Smooth muscle cell (in vitro differentiated cells): ENCODE results near the gene SETDB1. TPM values are rescaled to one million over a fixed set of nuclear protein-coding genes. Genes with fewer than 3 reads are reported as not detected.

Source experiments
- DNase-seq: peaks from one replicate; lab custom pipeline; 2025; ENCODE audit not compliant: unreplicated experiment; lab: John Stamatoyannopoulos, UW
- H2AFZ ChIP-seq: fragments of 200-600 bp; sonication (generic); 2 replicates; pipeline ENCODE4 v1.6.0; 2016; ENCODE audit warnings: antibody characterized with exemption, low read depth, mild to moderate bottlenecking
- H3F3A ChIP-seq: fragments of 200-600 bp; sonication (generic); 2 replicates; pipeline ENCODE4 v1.6.0; 2017; ENCODE audit warnings: antibody characterized with exemption, low read depth
- H3K27ac ChIP-seq: fragments of 200-600 bp; sonication (generic); 2 replicates; pipeline ENCODE4 v1.5.1; 2016; ENCODE audit warnings: low read depth, mild to moderate bottlenecking
- H3K27me3 ChIP-seq: fragments of 200-600 bp; sonication (generic); 2 replicates; pipeline ENCODE4 v1.6.1; 2016; ENCODE audit warnings: low read depth, mild to moderate bottlenecking
- H3K36me3 ChIP-seq: fragments of 200-600 bp; sonication (generic); 2 replicates; pipeline ENCODE4 v1.5.1; 2016; ENCODE audit warnings: low read depth
- H3K4me1 ChIP-seq: fragments of 200-600 bp; sonication (generic); 2 replicates; pipeline ENCODE4 v1.5.1; 2016; ENCODE audit warnings: low read depth
- H3K4me2 ChIP-seq: fragments of 200-600 bp; sonication (generic); 2 replicates; pipeline ENCODE4 v1.6.0; 2016; ENCODE audit warnings: mild to moderate bottlenecking
- H3K4me3 ChIP-seq: fragments of 200-600 bp; sonication (generic); 2 replicates; pipeline ENCODE4 v1.5.1; 2016; ENCODE audit warnings: mild to moderate bottlenecking
- H3K79me2 ChIP-seq: fragments of 200-600 bp; sonication (generic); 2 replicates; pipeline ENCODE4 v1.6.0; 2016; ENCODE audit warnings: low read depth, mild to moderate bottlenecking
- H3K9ac ChIP-seq: fragments of 200-600 bp; sonication (generic); 2 replicates; pipeline ENCODE4 v1.6.0; 2016; ENCODE audit warnings: low read depth
- H3K9me3 ChIP-seq: fragments of 200-600 bp; sonication (generic); replicated peaks from 2 replicates; pipeline ENCODE4 v1.5.1; 2016; ENCODE audit warnings: low read depth
- H4K20me1 ChIP-seq: fragments of 200-600 bp; sonication (generic); 2 replicates; pipeline ENCODE4 v1.6.0; 2016; ENCODE audit warnings: low read depth
- CTCF ChIP-seq: fragments of 200-600 bp; sonication (generic); IDR thresholded peaks from 2 replicates; pipeline ENCODE4 v1.5.1; 2017; ENCODE audit warnings: borderline replicate concordance, mild to moderate bottlenecking, antibody characterized with exemption; ENCODE audit not compliant: insufficient read depth, poor library complexity, severe bottlenecking
- WGBS: methylation state at CpG from one replicate; pipeline ENCODE4 v1.1.7; 2016; ENCODE audit warnings: low lambda C conversion rate; 5-methylcytosine and 5-hydroxymethylcytosine counted together
- polyA plus RNA-seq: library from polyadenylated mRNA; unstranded; fragments of >200 nt; fragmentation: Nextera tagmentation; extraction: Ambion mirVana; gene quantifications from 2 replicates; pipeline ENCODE4 v1.2.1, GENCODE V29; 2016
- total RNA-seq: library from RNA; depleted of rRNA; stranded (reverse); fragments of >200 nt; gene quantifications from 2 replicates; pipeline ENCODE4 v1.2.3, GENCODE V29; 2014

SETDB1 gene
- total and polyA plus RNA-seq, 2 experiments from 2014 or later, result 11.3 to 19.1 TPM

DNA sequence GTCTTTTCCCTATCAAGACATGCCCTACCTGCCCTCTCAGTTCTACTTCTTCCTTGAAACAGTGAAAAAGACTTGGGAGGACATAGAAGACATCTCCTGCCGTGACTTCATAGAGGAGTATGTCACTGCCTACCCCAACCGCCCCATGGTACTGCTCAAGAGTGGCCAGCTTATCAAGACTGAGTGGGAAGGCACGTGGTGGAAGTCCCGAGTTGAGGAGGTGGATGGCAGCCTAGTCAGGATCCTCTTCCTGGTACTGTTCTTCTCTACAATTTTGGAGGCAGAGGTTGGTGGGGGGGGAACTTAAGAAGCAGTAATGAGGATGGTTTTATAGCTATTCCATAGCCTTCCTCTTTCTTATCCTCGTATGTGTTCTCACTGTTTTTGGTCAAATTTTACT is 18.7 kb downstream of the SETDB1 start:
- Histone ChIP-seq H3F3A (no peaks in the 10 kb centered on the region), H3K27me3 (no peaks in the 10 kb centered on the region), H2AFZ (no peak overlapping the region), H3K36me3 (peaks cover 25% of the 10 kb centered on the region), H3K9me3 (no peaks in the 10 kb centered on the region), H4K20me1 (no peaks in the 10 kb centered on the region), H3K9ac (no peak overlapping the region), H3K4me2 (no peak overlapping the region), H3K4me1 (no peaks in the 10 kb centered on the region), H3K27ac (no peak overlapping the region), H3K79me2 (no peaks in the 10 kb centered on the region), H3K4me3 (no peak overlapping the region)
- no peak for TF ChIP-seq CTCF
- DNase-seq, result no peak
- WGBS, result 91% methylated on average over 5 of the region's 5 CpGs

GRCh38 chr1:150954708-150955107 is 28.5 kb downstream of the SETDB1 start:
- TF ChIP-seq CTCF, result no peak

DNA sequence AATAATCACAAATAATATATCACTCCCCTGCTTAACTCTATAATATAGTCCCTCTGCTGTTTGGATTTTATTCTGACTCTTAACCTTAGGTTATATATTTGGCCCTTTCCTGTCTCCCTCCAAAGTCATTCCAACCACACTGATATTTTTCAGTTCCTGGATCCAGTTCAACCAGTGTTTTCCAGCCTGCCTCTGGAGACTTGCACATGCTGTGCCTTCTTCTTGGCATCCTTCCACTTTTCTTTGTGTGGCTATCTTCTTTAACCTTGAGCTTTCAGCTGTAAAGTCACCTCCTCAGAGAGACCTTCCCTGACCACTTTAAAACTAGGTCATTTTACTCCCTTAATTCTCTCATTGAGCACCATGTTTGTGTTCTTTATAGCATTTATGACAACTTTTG is 29.1 kb downstream of the SETDB1 start:
- Histone ChIP-seq H3K9me3 (no peaks in the 10 kb centered on the region), H3K27me3 (no peaks in the 10 kb centered on the region), H3K27ac (no peak overlapping the region), H3K4me3 (no peak overlapping the region), H3K4me1 (no peaks in the 10 kb centered on the region), H2AFZ (no peak overlapping the region), H3K4me2 (no peak overlapping the region), H3K9ac (no peak overlapping the region), H3K79me2 (no peaks in the 10 kb centered on the region), H3K36me3 (peaks cover 28% of the 10 kb centered on the region), H3F3A (no peaks in the 10 kb centered on the region), H4K20me1 (no peaks in the 10 kb centered on the region)
- TF ChIP-seq CTCF, result no peak
- DNase-seq, result no peak

More at GRCh38 chr1:150954708-150955107, 28.5 kb downstream of the SETDB1 start:
- H3F3A ChIP-seq, result no peaks in the 10 kb centered on the region
- DNase-seq, result no peak
- H3K4me1 ChIP-seq, result no peaks in the 10 kb centered on the region
- peaks cover 28% of the 10 kb centered on the region for H3K36me3 ChIP-seq
- no peak overlapping the region for H3K9ac ChIP-seq
- no peak overlapping the region for H3K4me3 ChIP-seq
- over 99% methylated on average over 3 of the region's 3 CpGs for WGBS
- H3K4me2 ChIP-seq, result no peak overlapping the region
- no peaks in the 10 kb centered on the region for H4K20me1 ChIP-seq
- no peaks in the 10 kb centered on the region for H3K27me3 ChIP-seq
- H3K79me2 ChIP-seq, result no peaks in the 10 kb centered on the region
- H2AFZ ChIP-seq, result no peak overlapping the region
- no peak overlapping the region for H3K27ac ChIP-seq
- H3K9me3 ChIP-seq, result no peaks in the 10 kb centered on the region

DNA sequence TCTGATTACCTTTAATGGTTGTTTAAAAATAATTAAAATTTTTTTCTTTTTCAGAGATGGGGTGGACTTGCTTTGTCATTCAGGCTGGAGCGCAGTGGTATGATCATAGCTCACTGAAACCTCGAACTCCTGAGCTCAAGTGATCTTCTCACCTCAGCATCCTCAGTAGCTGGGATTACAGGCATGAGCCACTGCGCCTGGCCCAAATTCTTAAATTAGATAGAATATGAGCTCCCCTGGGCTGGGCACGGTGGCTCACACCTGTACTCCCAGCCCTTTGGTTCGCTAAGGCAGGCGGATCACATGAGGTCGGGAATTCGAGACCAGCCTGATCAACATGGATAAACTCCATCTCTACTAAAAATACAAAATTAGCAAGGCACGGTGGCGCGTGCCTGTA is 31.5 kb downstream of the SETDB1 start:
- H3K79me2 ChIP-seq, result no peaks in the 10 kb centered on the region
- H3K4me3 ChIP-seq, result no peak overlapping the region
- H3K36me3 ChIP-seq, result peaks cover 16% of the 10 kb centered on the region
- no peaks in the 10 kb centered on the region for H3K27me3 ChIP-seq
- H3K9ac ChIP-seq, result no peak overlapping the region
- H3K9me3 ChIP-seq, result no peaks in the 10 kb centered on the region
- H2AFZ ChIP-seq, result no peak overlapping the region
- peaks cover 12% of the 10 kb centered on the region for H3F3A ChIP-seq
- H3K4me2 ChIP-seq, result no peak overlapping the region
- no peaks in the 10 kb centered on the region for H3K4me1 ChIP-seq
- DNase-seq, result no peak
- H4K20me1 ChIP-seq, result no peaks in the 10 kb centered on the region
- WGBS, result 99% methylated on average over 11 of the region's 11 CpGs
- no peak for TF ChIP-seq CTCF
- H3K27ac ChIP-seq, result no peak overlapping the region
